NB4 (cell line): ENCODE results near the gene ZGRF1.

ENCODE experiments used
- DNase-seq: peaks from one replicate; pipeline ENCODE4 v3.0.0; 2010; ENCODE audit warnings: low read depth
- H3K4me3 ChIP-seq: one replicate; pipeline ENCODE4 v1.5.1; 2011; ENCODE audit warnings: mild to moderate bottlenecking, low read depth, low read length, moderate library complexity
- CTCF ChIP-seq: IDR thresholded peaks from one replicate; pipeline ENCODE4 v1.5.1; 2012; ENCODE audit warnings: low read depth, low read length
- MYC ChIP-seq: IDR thresholded peaks from 2 replicates; pipeline ENCODE4 v1.6.1; 2011; ENCODE audit warnings: low read depth, low read length
- POLR2A ChIP-seq: IDR thresholded peaks from 2 replicates; pipeline ENCODE4 v1.6.1; 2011; ENCODE audit warnings: mild to moderate bottlenecking; ENCODE audit not compliant: insufficient read length; ENCODE audit errors: extremely low read depth
- TF ChIP-seq, protein P1 (sequence below): IDR thresholded peaks from 2 replicates; pipeline ENCODE4 v1.6.1; 2011; ENCODE audit warnings: low read depth, low read length

ZGRF1 gene

DNA sequence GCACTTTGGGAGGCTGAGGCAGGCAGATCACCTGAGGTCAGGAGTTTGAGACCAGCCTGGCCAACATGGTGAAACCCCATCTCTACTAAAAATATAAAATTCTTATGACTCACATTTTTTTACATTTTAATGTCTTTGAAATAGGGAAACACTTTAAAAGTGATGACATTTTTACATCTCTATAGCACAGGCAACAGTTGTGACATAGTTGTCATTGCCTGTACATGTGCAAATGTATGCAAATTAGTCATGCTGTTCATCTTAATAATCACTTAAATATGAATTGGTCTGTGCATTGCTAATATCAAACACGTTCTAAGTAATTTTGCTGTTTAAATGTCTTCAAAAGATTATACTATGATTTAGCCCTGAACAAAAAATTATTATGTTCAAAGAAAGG, 41.7 kb downstream of the ZGRF1 start:
- TF ChIP-seq CTCF (no peak), POLR2A (no peak), MYC (no peak)
- TF ChIP-seq, protein P1, sequence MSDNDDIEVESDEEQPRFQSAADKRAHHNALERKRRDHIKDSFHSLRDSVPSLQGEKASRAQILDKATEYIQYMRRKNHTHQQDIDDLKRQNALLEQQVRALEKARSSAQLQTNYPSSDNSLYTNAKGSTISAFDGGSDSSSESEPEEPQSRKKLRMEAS, result no peak
- no peak overlapping the region for H3K4me3 ChIP-seq
- no peak for DNase-seq

GRCh38 chr4:112593438-112594133, 43.1 kb downstream of the ZGRF1 start:
- DNase-seq, result no peak
- H3K4me3 ChIP-seq, result no peak overlapping the region

GRCh38 chr4:112592717-112593116, 44.0 kb downstream of the ZGRF1 start:
- no peak overlapping the region for H3K4me3 ChIP-seq
- no peak for TF ChIP-seq CTCF
- no peak for DNase-seq

More at GRCh38 chr4:112593438-112594133, 43.1 kb downstream of the ZGRF1 start:
- no peak for TF ChIP-seq MYC

DNA sequence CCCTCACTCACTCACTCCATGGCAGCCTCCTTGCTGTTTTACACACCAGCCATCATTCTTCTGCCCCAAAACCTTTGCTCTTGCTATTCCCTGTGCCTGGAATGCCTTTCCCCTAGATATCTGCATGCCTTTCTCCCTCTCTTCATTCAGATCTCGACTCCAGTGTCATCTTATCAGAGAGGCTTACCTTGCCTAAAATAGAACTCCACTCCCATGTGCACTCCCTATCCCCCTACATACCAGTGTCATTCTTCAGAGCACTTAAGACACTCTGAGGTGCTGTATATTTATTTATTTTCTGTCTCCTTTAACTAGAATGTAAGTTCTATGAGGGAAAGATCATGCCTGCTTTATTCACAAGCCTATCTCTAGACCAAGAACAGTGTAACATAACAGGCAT, 45.1 kb downstream of the ZGRF1 start:
- TF ChIP-seq, protein P1, result no peak
- no peak for TF ChIP-seq POLR2A
- TF ChIP-seq MYC, result no peak
- no peak for TF ChIP-seq CTCF
- DNase-seq, result no peak
- H3K4me3 ChIP-seq, result no peak overlapping the region

DNA sequence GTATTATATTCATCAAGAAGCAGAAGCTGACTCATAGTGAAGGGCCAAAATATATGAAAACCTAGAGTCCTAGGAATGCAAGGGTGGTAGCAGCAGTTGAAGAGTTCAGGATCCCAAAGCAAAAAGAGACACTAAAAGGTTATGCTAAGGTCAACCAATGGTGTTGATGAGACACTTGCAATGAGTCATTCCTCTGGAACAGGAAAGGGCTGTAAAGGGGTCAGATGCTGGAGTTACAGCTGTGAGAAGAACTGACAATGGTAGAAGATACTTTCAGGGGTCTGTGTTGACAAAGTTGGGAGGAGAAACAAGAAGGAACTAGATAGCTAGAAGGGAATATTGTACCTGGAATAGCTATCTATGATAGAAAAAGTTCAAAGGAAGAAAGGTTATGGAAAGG, 47.5 kb downstream of the ZGRF1 start:
- no peak for TF ChIP-seq POLR2A
- TF ChIP-seq, protein P1, result no peak
- no peak for TF ChIP-seq MYC
- no peak for TF ChIP-seq CTCF
- no peak overlapping the region for H3K4me3 ChIP-seq
- DNase-seq, result peak; percentile 24

GRCh38 chr4:112585977-112586736, 50.6 kb downstream of the ZGRF1 start:
- no peak for DNase-seq
- TF ChIP-seq, protein P1, result no peak
- TF ChIP-seq CTCF (no peak), POLR2A (no peak), MYC (no peak)
- no peak overlapping the region for H3K4me3 ChIP-seq
